GM10248 (cell line): ENCODE results near the gene ARHGAP12.
A peak's percentile ranks its signal among the peaks of the same experiment; 100 is the strongest.

Experiments used
- CTCF ChIA-PET: fragments of 300-600 bp; sonication (Branson Sonifier 250); formaldehyde crosslinking; extraction: SDS; loops from one replicate; lab custom pipeline; 2021; ENCODE audit warnings: antibody characterized with exemption; lab: Yijun Ruan, JAX
- POLR2A ChIA-PET: fragments of 350-650 bp; sonication (Branson Sonifier 250); formaldehyde crosslinking; extraction: SDS; loops from one replicate; lab custom pipeline; 2020; ENCODE audit warnings: antibody characterized with exemption; lab: Yijun Ruan, JAX
- DNase-seq: peaks from one replicate; pipeline ENCODE4 v3.0.0; 2012; ENCODE audit errors: extremely low spot score
- TF ChIP-seq, protein P1 (sequence below): IDR thresholded peaks from 2 replicates; pipeline ENCODE4 v1.5.1; 2012; ENCODE audit warnings: mild to moderate bottlenecking, low read depth; ENCODE audit errors: extremely low read depth, missing control alignments, control extremely low read depth

The ARHGAP12 gene

DNA sequence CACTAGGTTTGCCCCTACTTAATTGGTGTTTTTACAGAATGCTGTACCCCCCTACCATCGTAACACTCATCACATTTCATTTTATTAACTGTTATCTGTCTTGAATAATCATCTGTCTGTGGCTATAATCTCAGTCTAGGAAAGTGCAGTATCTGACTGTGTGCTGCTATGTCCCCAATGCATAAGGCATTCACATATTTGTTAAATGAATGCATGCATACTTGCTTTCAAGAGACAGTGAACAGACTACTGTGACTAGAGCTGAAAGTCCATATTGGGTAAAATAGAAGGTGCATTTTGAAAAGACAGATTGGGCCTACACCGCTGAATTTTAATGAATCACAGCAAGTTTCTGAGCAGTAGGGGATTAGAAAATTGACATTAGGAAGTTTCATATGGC, 112.3 kb downstream of the ARHGAP12 start:
- POLR2A ChIA-PET: no interaction called here
- no peak for DNase-seq
- CTCF ChIA-PET: interaction anchor here (1.5 kb wide), 1 partner anchor 46 kb away, joined by 3 read pairs; no protein-coding TSS in a partner anchor
- TF ChIP-seq, protein P1, sequence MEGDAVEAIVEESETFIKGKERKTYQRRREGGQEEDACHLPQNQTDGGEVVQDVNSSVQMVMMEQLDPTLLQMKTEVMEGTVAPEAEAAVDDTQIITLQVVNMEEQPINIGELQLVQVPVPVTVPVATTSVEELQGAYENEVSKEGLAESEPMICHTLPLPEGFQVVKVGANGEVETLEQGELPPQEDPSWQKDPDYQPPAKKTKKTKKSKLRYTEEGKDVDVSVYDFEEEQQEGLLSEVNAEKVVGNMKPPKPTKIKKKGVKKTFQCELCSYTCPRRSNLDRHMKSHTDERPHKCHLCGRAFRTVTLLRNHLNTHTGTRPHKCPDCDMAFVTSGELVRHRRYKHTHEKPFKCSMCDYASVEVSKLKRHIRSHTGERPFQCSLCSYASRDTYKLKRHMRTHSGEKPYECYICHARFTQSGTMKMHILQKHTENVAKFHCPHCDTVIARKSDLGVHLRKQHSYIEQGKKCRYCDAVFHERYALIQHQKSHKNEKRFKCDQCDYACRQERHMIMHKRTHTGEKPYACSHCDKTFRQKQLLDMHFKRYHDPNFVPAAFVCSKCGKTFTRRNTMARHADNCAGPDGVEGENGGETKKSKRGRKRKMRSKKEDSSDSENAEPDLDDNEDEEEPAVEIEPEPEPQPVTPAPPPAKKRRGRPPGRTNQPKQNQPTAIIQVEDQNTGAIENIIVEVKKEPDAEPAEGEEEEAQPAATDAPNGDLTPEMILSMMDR: no peak

DNA sequence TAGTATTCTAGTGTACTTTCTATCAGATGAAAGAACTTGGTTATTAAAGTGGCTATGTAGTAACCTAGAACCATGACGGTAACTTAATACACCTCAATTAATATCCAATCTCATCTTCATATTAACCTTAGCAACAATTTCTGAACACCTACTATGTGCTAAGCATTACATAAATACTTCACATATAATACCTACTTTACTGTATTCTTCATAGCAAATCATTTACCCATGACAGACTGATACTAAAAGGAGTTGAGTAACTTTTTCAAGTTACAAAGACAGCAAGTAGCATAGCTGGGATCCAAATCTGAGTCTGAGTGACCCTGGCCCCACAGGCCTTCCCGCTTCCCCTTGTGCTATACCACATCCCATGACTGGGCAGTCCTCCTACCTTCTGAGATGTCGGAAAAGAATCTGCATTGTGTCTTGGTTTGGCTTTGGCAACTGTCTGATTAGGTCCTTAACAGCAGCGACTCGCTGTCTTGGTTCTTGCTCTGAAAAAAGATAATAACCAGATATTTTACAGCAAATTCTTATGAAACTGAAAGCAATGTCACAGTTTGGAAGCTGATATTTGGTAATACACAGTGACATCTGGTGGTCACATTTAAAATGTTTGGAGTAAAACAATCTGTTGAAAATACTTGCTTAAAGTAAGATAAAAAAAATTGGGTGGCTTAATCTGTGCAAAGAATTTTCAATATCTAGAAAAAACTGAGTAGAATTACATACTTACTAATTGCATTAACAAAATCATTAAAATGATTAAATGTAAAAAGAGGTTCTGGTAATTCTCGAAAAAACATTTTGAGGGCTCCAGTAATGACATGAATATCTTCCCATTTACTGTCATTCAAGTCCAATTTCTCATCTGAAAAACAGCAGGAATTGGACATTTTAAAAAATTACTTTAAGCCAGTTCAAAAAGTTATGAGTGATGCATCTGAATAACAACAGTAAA, 120.1 kb downstream of the ARHGAP12 start:
- peak; percentile 36 for DNase-seq
- CTCF ChIA-PET: interaction anchor here (0.8 to 3.3 kb wide), 24 partner anchors 9 to 1138 kb away, joined by 3 to 22 read pairs (median 4); no protein-coding TSS in a partner anchor
- TF ChIP-seq, protein P1: peak; percentile 34
- POLR2A ChIA-PET: interaction anchor here (0.7 kb wide), 1 partner anchor 221 kb away, joined by 4 read pairs; no protein-coding TSS in a partner anchor

DNA sequence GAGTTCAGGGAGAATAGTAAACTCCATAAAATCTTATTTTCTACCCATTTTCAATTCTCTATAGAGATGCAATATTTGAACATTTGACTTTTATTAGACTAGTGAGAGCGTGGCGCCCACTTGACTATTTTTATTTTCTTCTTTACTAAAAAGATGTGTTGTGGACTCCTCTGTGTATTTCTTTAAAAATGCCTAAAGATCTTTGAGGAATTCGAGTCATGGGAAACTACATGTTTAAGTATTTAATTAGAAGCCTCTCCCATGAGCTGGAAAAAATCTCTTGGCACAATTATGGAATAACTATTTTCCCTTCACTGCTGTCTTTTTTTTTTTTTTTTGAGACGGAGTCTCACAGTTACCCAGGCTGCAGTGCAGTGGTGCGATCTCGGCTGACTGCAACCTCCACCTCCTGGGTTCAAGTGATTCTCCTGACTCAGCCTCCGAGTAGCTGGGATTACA, 124.2 kb downstream of the ARHGAP12 start:
- ChIA-PET POLR2A (no interaction called here), CTCF (interaction anchor here (0.6 to 2.1 kb wide), 2 partner anchors 10 to 724 kb away, joined by 4 read pairs; no protein-coding TSS in a partner anchor)
- no peak for DNase-seq
- TF ChIP-seq, protein P1: no peak

DNA sequence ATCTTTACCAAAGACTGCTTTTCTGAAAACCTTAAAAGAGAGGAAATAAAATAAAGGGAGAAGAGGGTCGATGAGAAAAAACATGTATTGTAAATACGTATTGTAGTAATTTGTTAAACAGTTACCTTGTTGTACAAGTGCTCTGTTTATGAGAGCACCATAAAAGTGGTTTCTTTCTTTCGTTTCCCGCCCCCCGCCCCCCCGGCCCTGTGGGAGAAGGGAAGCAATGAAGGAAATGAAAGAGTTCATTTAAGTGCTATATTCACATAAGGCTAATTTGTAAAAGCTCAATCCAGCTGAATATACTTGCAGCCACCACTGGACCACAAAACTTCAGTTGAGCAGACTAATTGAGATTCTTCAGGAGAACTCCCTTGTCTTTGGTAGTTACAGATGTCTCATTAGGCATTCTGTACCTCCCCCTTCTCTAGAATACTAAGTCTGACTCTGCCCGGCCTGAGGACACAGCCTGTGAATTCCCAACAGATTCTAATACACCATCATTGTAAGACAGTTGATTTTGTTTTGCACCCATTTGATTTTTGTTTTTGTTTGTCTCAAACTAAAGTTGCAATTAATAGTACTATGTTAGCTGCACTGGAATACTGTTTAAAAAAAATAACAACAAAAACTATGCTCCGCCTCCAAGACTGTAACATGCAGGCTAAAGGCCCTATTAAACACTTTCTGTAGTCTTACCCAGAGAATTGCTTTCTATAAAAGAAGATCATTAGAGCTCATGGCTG, 124.9 kb downstream of the ARHGAP12 start:
- no peak for DNase-seq
- ChIA-PET POLR2A (no interaction called here), CTCF (interaction anchor here (0.6 to 2.1 kb wide), 2 partner anchors 9 to 724 kb away, joined by 4 read pairs; no protein-coding TSS in a partner anchor)
- TF ChIP-seq, protein P1: no peak

DNA sequence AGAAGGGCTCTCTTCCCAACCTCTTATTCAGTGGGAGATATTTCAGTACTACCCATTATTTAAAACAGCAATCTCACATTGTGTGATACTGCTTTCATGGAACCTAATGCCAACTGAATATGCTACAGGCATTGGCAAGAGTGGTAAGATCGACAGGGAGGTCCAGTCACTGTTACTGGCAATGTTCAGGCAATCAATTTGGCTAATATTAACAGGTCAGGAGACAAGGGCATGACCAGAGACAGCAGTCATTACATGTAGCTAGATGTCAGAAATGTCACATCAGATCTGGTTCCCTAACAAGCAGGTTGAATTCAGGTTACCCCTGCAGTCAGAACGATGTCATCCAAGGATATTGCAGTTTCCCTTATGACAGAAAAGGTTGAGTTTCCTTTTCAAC, 129.4 kb downstream of the ARHGAP12 start:
- TF ChIP-seq, protein P1: no peak
- ChIA-PET CTCF (interaction anchor here (1.0 to 1.9 kb wide), 3 partner anchors 9 to 1047 kb away, joined by 4 to 5 read pairs (median 5); no protein-coding TSS in a partner anchor), POLR2A (no interaction called here)
- no peak for DNase-seq

DNA sequence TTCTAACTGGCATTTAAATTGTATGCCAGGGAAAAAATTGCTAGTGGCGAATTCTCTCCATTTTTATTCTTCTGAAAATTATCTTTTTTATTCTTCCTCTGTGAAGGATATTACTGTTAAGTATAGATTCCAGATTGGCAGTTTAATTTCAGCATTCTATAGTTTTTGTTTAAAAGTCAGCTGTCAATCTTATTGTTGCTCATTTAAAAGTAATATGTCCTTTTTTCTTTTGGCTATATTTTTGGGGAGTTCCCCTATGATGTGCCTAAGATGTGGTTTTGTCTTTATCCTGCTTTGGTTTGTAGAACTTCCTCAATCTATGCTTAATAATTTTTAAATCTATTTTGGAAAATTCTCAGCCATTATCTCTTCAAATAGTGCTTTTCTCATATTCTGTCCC, 135.9 kb downstream of the ARHGAP12 start:
- ChIA-PET POLR2A (no interaction called here), CTCF (no interaction called here)
- TF ChIP-seq, protein P1: no peak

More for the DNA sequence above, 135.9 kb downstream of the ARHGAP12 start:
- DNase-seq: no peak
